ENCODE data around the gene HTR4.

HTR4 gene

GRCh38 chr5:148653836-148654781 is at the start of gene HTR4:
Gene HTR4, minus strand, starts transcription at chr5:148654527. Its CDS starts 17,513 bp downstream, at chr5:148637014.
- H3K4me3 ChIP-seq (replicated peaks; ENCODE audit: low read depth, low read length), result no peak within 1 kb of the TSS
- TF ChIP-seq CTCF (IDR thresholded peaks at IDR 0.05; ENCODE audit: low read length, missing control alignments), result no peak
- DNase-seq (ENCODE audit: low read depth), result no peak

GRCh38 chr5:148702019-148702596 is 47.8 kb upstream of the HTR4 start:
- no peak overlapping the region for H3K4me3 ChIP-seq (replicated peaks; ENCODE audit: low read depth, low read length)
- TF ChIP-seq CTCF (IDR thresholded peaks at IDR 0.05; ENCODE audit: low read length, missing control alignments), result no peak
- no peak for DNase-seq (ENCODE audit: low read depth)

- no peak for TF ChIP-seq CTCF (IDR thresholded peaks at IDR 0.05; ENCODE audit: low read length, missing control alignments)
- H3K4me3 ChIP-seq (replicated peaks; ENCODE audit: low read depth, low read length), result no peak overlapping the region
- DNase-seq (ENCODE audit: low read depth), result no peak
Measured at GRCh38 chr5:148699028-148699427, 44.7 kb upstream of the HTR4 start.

GRCh38 chr5:148697809-148698196 is 43.5 kb upstream of the HTR4 start:
- H3K4me3 ChIP-seq (replicated peaks; ENCODE audit: low read depth, low read length), result no peak overlapping the region
- DNase-seq (ENCODE audit: low read depth), result no peak
- no peak for TF ChIP-seq CTCF (IDR thresholded peaks at IDR 0.05; ENCODE audit: low read length, missing control alignments)

GRCh38 chr5:148697180-148697808 is 43.0 kb upstream of the HTR4 start:
- no peak for TF ChIP-seq CTCF (IDR thresholded peaks at IDR 0.05; ENCODE audit: low read length, missing control alignments)
- DNase-seq (ENCODE audit: low read depth), result peak; percentile 79
- H3K4me3 ChIP-seq (replicated peaks; ENCODE audit: low read depth, low read length), result peak overlapping the region; percentile 11

GRCh38 chr5:148696187-148697036 is 42.1 kb upstream of the HTR4 start:
- no peak for DNase-seq (ENCODE audit: low read depth)
- TF ChIP-seq CTCF (IDR thresholded peaks at IDR 0.05; ENCODE audit: low read length, missing control alignments), result no peak
- H3K4me3 ChIP-seq (replicated peaks; ENCODE audit: low read depth, low read length), result no peak overlapping the region

All from fibroblast of pulmonary artery (primary cell).